ENCODE results near the gene KRTAP29-1.

DNA sequence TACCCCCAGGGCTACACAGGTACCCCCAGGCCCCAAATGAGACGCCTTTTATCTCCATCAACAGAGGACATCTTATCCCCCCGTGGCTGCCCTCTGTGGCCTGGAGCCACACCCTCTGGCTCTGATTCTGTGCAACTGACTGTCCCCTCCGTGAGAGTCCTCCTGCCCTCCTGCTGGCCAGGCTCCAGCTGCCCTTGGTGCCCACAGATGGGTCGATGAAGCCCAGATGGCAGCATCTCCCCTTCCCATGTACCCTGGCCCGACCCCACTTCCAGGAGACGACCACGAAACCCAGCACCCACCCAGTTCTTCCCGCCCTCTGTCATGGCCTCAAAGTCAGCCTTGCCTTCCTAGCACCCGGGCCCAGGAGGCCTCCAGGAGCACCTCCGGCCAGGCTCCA lies 22.5 kb upstream of the KRTAP29-1 start:
- no peak for TF ChIP-seq CTCF (conservative IDR thresholded peaks at IDR 0.05; ENCODE audit: low read depth, low read length)
- TF ChIP-seq EZH2 (IDR thresholded peaks at IDR 0.05; ENCODE audit: borderline replicate concordance, low read depth, low read length, poor library complexity, severe bottlenecking): no peak
